Activated CD8-positive, alpha-beta memory T cell treated with anti-CD3 and anti-CD28 coated beads, Interleukin-2, amount 50 U/mL, for 48 hours (primary cell): ENCODE results near the gene DHRSX.

Experiments
- DNase-seq: peaks from one replicate; pipeline ENCODE4 v3.0.0-alpha.2; 2020

DHRSX gene

DNA sequence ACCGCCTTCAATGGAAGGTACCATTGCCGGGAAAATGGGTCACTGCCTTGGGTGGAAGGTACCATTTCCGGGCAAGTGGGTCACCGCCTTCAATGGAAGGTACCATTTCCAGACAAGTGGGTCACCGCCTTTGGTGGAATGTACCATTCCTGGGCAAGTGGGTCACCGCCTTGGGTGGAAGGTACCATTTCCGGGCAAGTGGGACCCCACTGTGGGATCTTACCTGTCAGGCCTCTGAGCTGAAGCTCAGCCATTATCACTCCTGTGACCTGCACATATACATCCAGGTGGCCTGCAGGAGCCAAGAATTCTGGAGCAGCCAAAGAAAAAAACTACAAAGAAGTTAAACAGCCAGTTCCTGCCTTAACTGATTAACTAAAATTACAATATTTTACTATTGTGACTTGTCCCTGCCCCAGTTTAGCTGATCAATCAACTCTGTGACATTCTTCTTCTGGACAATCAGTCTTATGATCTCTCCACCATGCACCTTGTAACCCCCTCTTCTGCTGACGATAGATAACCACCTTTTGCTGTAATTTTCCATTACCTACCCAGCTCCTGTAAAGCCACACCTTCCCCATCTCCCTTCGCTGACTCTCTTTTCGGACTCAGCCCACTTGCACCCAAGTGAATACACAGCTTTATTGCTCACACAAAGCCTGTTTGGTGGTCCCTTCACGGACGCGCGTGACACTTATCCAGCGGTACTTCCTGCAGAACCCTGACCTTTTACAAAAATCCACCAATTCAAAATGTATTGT, 313.2 kb downstream of the DHRSX start:
- DNase-seq: no peak

GRCh38 chrX:2185341-2186082, 315.3 kb downstream of the DHRSX start:
- no peak for DNase-seq

DNA sequence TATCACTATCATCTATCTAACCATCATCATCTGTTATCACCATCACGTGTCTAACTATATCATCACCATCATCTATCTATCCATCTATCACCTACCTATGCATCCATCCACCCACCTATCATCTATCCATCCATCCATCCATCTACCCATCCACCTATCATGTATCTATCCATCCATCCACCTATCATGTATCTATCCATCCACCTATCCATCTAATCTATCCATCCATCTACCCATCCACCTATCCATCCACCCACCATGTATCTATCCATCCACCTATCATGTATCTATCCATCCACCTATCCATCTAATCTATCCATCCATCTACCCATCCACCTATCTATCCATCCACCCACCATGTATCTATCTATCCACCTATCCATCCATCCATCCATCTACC, 316.7 kb downstream of the DHRSX start:
- DNase-seq: no peak

DNA sequence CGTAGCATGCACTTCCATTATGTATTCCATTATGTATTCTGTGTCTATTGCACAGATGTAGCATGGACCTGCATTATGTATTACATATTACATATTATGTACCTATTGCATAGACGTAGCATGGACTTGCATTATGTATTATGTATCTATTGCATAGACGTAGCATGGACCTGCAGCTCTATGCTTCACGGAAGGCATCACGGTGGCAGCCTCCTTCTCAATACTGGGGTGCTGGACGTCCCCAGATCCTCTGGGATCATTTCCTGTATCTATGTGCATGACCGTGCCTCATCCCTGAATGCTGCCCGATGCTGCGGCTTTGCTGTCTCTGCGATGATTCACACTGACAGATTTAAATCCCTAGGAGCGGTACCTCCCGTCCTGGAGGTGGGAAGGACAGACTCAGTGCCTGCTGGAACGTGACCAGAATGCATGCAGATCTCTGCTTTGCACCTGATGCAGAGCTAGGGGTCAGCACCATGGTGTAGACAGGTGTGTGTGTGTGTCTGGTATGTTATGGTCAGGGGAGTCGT, 317.5 kb downstream of the DHRSX start:
- DNase-seq: no peak

- DNase-seq: no peak
Observed at GRCh38 chrX:2177541-2177940, 323.2 kb downstream of the DHRSX start.

GRCh38 chrX:2176733-2177132, 324.0 kb downstream of the DHRSX start:
- no peak for DNase-seq

DNA sequence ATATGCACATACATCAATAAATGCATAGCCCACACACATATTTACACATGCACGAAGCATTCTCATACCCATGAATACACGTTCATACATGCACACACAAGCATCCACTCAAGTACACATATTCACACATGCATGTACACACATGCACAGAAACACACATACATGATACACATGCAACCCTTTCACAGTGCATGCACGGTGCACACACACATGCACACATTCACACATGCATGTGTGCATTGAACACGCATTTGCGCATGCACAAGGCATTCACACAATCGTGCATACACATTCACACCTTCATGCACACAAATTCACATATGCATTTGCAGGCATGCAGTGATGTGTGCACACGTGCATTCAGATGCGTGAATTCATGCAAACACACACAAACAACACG, 324.5 kb downstream of the DHRSX start:
- no peak for DNase-seq

GRCh38 chrX:2172359-2172758, 328.4 kb downstream of the DHRSX start:
- DNase-seq: no peak
